GM23338 (cell line): ENCODE measurements around the gene ANXA3. TPM values are rescaled to one million over a fixed set of nuclear protein-coding genes. Genes with fewer than 3 reads are reported as not detected.
"Not testable (repeated sequence)": the region's sequence is repeated elsewhere in the genome, so short reads cannot be mapped to it uniquely, and the experiment has no call there.

Source experiments
- ATAC-seq: fragments of 200-7000 bp; cut with Tn5 transposase; 3 replicates; pipeline ENCODE4 v1.9.1; 2020
- DNase-seq: peaks from one replicate; pipeline ENCODE4 v3.0.0-alpha.2; 2015; ENCODE audit warnings: low spot score
- H2AFZ ChIP-seq: fragments of 200-600 bp; sonication (generic); 2 replicates; pipeline ENCODE4 v1.8.0; 2016; ENCODE audit warnings: antibody characterized with exemption, mild to moderate bottlenecking, moderate library complexity
- H3F3A ChIP-seq: fragments of 200-600 bp; sonication (generic); replicated peaks from 2 replicates; pipeline ENCODE4 v1.8.0; 2017; ENCODE audit warnings: antibody characterized with exemption, mixed run types, low read depth
- H3K27ac ChIP-seq: fragments of 200-600 bp; sonication (generic); 2 replicates; pipeline ENCODE4 v1.6.1; 2016; ENCODE audit warnings: low read depth
- H3K27me3 ChIP-seq: fragments of 200-600 bp; sonication (generic); 2 replicates; pipeline ENCODE4 v1.8.0; 2016; ENCODE audit warnings: mild to moderate bottlenecking, mixed run types, moderate library complexity; ENCODE audit not compliant: insufficient read depth
- H3K36me3 ChIP-seq: fragments of 200-600 bp; sonication (generic); 2 replicates; pipeline ENCODE4 v1.8.0; 2016; ENCODE audit warnings: mild to moderate bottlenecking; ENCODE audit not compliant: insufficient read depth
- H3K4me1 ChIP-seq: fragments of 200-600 bp; sonication (generic); 2 replicates; pipeline ENCODE4 v1.8.0; 2016; ENCODE audit warnings: mild to moderate bottlenecking, moderate library complexity; ENCODE audit not compliant: insufficient read depth
- H3K4me2 ChIP-seq: fragments of 200-600 bp; sonication (generic); 2 replicates; pipeline ENCODE4 v1.7.1; 2017; ENCODE audit warnings: mixed run types
- H3K4me3 ChIP-seq: fragments of 200-600 bp; sonication (generic); 2 replicates; pipeline ENCODE4 v1.6.1; 2016; ENCODE audit warnings: mixed run types
- H3K79me2 ChIP-seq: fragments of 200-600 bp; sonication (generic); replicated peaks from 2 replicates; pipeline ENCODE4 v1.8.0; 2017; ENCODE audit warnings: mild to moderate bottlenecking; ENCODE audit not compliant: insufficient read depth
- H3K9me2 ChIP-seq: fragments of 200-600 bp; sonication (generic); 2 replicates; pipeline ENCODE4 v1.8.0; 2017; ENCODE audit not compliant: insufficient read depth
- H4K20me1 ChIP-seq: fragments of 200-600 bp; sonication (generic); replicated peaks from 2 replicates; pipeline ENCODE4 v1.8.0; 2017; ENCODE audit warnings: mild to moderate bottlenecking; ENCODE audit not compliant: insufficient read depth
- H3K27ac Mint-ChIP-seq: 2 replicates; pipeline ENCODE4 v1.8.0; 2020; ENCODE audit warnings: inconsistent platforms, mild to moderate bottlenecking, moderate library complexity, mixed read lengths
- H3K27me3 Mint-ChIP-seq: 3 replicates; pipeline ENCODE4 v1.8.0; 2022; ENCODE audit warnings: low read depth, mild to moderate bottlenecking, moderate library complexity, mixed read lengths, inconsistent platforms; ENCODE audit not compliant: insufficient read depth, poor library complexity
- H3K36me3 Mint-ChIP-seq: 3 replicates; pipeline ENCODE4 v1.8.0; 2021; ENCODE audit warnings: low read depth, mild to moderate bottlenecking, inconsistent platforms, moderate library complexity, mixed read lengths
- H3K4me1 Mint-ChIP-seq: 3 replicates; pipeline ENCODE4 v1.8.0; 2020; ENCODE audit warnings: mild to moderate bottlenecking, inconsistent platforms, mixed read lengths
- H3K4me3 Mint-ChIP-seq: 3 replicates; pipeline ENCODE4 v1.8.0; 2021; ENCODE audit warnings: moderate library complexity, mild to moderate bottlenecking, inconsistent platforms, mixed read lengths
- H3K9me3 Mint-ChIP-seq: 3 replicates; pipeline ENCODE4 v1.8.0; 2020; ENCODE audit warnings: moderate library complexity, mild to moderate bottlenecking, inconsistent platforms, mixed read lengths
- JUNB ChIP-seq: IDR thresholded peaks from one replicate; pipeline ENCODE4 v1.6.1; 2016; ENCODE audit warnings: antibody characterized with exemption; ENCODE audit not compliant: unreplicated experiment
- NANOG ChIP-seq: IDR thresholded peaks from 2 replicates; pipeline ENCODE4 v1.6.1; 2016; ENCODE audit warnings: antibody characterized with exemption, borderline replicate concordance
- POLR2AphosphoS5 ChIP-seq: IDR thresholded peaks from 2 replicates; pipeline ENCODE4 v1.6.1; 2016; ENCODE audit warnings: antibody characterized with exemption, low read depth
- ZNF114 ChIP-seq: fragments of 250-450 bp; sonication (Bioruptor Pico); IDR thresholded peaks from 2 replicates; pipeline ENCODE4 v1.5.0; 2020; ENCODE audit warnings: mild to moderate bottlenecking, moderate library complexity
- ZNF331 ChIP-seq: fragments of 250-450 bp; sonication (Bioruptor Pico); IDR thresholded peaks from 2 replicates; pipeline ENCODE4 v1.5.0; 2020; ENCODE audit warnings: low read depth, mild to moderate bottlenecking, moderate library complexity
- polyA plus RNA-seq: library from polyadenylated mRNA; unstranded; fragments of >200 nt; fragmentation: Nextera tagmentation; extraction: Ambion mirVana; gene quantifications from 2 replicates; pipeline ENCODE4 v1.2.1, GENCODE V29; 2016
- total RNA-seq: library from RNA; depleted of rRNA; stranded (reverse); fragments of >200 nt; shearing (Covaris generic); gene quantifications from 2 replicates; pipeline ENCODE4 v1.2.3, GENCODE V29; 2014
- TF ChIP-seq, protein P1 (sequence below): fragments of 250-450 bp; sonication (Bioruptor Pico); IDR thresholded peaks from 2 replicates; pipeline ENCODE4 v1.5.0; 2020; ENCODE audit warnings: mild to moderate bottlenecking, moderate library complexity
- TF ChIP-seq, protein P2 (sequence below): IDR thresholded peaks from 2 replicates; pipeline ENCODE4 v1.6.1; 2016; ENCODE audit warnings: antibody characterized with exemption

ANXA3 gene
- total and polyA plus RNA-seq, 2 experiments from 2014 or later = 20.3 to 31.5 TPM

GRCh38 chr4:78551420-78552351, at the start of gene ANXA3 (continued):
- no peak for TF ChIP-seq JUNB

DNA sequence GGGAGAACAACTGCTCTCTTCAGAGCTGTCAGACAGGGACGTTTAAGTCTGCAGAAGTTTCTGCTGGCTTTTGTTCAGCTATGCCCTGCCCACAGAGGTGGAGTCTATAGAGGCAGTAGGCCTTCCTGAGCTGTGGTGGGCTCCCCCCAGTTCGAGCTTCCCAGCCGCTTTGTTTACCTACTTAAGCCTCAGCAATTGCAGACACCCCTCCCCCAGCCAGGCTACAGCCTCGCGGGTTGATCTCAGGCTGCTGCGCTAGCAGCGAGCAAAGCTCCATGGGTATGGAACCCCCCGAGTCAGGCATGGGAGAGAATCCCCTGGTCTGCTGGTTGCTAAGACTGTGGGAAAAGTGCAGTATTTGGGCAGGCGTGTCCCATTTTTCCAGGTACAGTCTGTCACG, 45.3 kb upstream of the ANXA3 start:
- not testable (repeated sequence) for H3F3A ChIP-seq, H3K27ac ChIP-seq, H3K4me1 ChIP-seq, H3K9me3 Mint-ChIP-seq, H4K20me1 ChIP-seq, H3K27me3 Mint-ChIP-seq, H3K27me3 ChIP-seq, H3K79me2 ChIP-seq, H3K4me3 ChIP-seq, H3K9me2 ChIP-seq, H3K4me3 Mint-ChIP-seq, H2AFZ ChIP-seq, H3K27ac Mint-ChIP-seq
- peaks cover 19% of the 10 kb centered on the region for H3K36me3 ChIP-seq
- peak; percentile 35 for DNase-seq
- ATAC-seq = peak; percentile 79
- peaks cover 11% of the 10 kb centered on the region for H3K4me1 Mint-ChIP-seq
- 0 out of 2 replicates have a peak overlapping the region, but pooled peaks have one; percentile 32 for H3K4me2 ChIP-seq
- H3K36me3 Mint-ChIP-seq = peaks cover 50% of the 10 kb centered on the region

DNA sequence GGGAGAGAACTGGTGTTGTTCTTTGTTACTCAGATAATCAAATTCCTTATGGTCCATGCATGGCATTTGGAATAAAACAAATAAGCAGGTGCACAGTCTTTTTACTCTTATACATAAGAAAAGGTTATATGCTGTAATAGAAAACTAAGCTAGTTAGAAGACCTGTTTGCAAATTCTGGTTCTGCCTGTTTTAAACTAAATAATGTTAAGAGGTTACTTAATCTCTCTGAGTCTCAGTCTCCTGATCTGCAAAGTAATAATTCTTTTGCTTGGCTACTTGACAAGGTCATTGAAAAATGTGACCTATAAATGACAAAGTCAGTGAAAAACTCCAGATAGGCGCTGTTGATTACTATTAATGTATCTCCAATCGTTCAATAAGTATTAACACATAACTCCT, 42.5 kb upstream of the ANXA3 start:
- H3K9me2 ChIP-seq = no peaks in the 10 kb centered on the region

DNA sequence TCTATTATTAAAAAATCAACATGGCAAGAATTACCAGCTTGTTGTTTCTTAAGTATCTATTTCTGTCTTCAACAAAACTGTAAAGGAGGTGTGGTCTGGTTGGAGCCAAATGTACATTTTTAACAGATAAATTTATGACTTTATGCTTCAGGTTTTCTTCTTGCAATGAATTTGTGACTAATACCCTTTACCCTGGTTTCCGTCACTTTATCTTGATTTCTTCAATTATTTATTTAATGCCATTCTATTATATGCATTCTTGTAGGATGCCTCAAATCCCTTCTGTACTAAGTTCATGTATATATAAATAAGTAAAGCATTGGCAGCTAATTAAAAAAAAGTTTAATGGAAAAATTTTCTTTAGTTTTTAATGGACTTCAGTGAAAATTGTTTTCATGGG, 41.5 kb upstream of the ANXA3 start:
- DNase-seq = no peak
- Histone ChIP-seq H3K36me3 (peaks cover 21% of the 10 kb centered on the region), H3K79me2 (no peaks in the 10 kb centered on the region), H3F3A (no peaks in the 10 kb centered on the region), H2AFZ (no peak overlapping the region), H3K4me3 (no peak overlapping the region), H3K9me2 (no peaks in the 10 kb centered on the region), H3K27me3 (no peaks in the 10 kb centered on the region), H3K4me1 (no peaks in the 10 kb centered on the region), H3K27ac (no peak overlapping the region), H3K4me2 (no peak overlapping the region), H4K20me1 (peaks cover 3% of the 10 kb centered on the region; the same call in 1 of the 2 replicates)
- Mint-ChIP-seq H3K9me3 (no peaks in the 10 kb centered on the region; the same call in 2 of the 3 replicates), H3K4me1 (peaks cover 11% of the 10 kb centered on the region), H3K4me3 (no peak overlapping the region), H3K36me3 (peaks cover 37% of the 10 kb centered on the region), H3K27me3 (no peaks in the 10 kb centered on the region), H3K27ac (no peak overlapping the region)
- ATAC-seq = no peak
- TF ChIP-seq ZNF114 = no peak
- TF ChIP-seq, protein P1, sequence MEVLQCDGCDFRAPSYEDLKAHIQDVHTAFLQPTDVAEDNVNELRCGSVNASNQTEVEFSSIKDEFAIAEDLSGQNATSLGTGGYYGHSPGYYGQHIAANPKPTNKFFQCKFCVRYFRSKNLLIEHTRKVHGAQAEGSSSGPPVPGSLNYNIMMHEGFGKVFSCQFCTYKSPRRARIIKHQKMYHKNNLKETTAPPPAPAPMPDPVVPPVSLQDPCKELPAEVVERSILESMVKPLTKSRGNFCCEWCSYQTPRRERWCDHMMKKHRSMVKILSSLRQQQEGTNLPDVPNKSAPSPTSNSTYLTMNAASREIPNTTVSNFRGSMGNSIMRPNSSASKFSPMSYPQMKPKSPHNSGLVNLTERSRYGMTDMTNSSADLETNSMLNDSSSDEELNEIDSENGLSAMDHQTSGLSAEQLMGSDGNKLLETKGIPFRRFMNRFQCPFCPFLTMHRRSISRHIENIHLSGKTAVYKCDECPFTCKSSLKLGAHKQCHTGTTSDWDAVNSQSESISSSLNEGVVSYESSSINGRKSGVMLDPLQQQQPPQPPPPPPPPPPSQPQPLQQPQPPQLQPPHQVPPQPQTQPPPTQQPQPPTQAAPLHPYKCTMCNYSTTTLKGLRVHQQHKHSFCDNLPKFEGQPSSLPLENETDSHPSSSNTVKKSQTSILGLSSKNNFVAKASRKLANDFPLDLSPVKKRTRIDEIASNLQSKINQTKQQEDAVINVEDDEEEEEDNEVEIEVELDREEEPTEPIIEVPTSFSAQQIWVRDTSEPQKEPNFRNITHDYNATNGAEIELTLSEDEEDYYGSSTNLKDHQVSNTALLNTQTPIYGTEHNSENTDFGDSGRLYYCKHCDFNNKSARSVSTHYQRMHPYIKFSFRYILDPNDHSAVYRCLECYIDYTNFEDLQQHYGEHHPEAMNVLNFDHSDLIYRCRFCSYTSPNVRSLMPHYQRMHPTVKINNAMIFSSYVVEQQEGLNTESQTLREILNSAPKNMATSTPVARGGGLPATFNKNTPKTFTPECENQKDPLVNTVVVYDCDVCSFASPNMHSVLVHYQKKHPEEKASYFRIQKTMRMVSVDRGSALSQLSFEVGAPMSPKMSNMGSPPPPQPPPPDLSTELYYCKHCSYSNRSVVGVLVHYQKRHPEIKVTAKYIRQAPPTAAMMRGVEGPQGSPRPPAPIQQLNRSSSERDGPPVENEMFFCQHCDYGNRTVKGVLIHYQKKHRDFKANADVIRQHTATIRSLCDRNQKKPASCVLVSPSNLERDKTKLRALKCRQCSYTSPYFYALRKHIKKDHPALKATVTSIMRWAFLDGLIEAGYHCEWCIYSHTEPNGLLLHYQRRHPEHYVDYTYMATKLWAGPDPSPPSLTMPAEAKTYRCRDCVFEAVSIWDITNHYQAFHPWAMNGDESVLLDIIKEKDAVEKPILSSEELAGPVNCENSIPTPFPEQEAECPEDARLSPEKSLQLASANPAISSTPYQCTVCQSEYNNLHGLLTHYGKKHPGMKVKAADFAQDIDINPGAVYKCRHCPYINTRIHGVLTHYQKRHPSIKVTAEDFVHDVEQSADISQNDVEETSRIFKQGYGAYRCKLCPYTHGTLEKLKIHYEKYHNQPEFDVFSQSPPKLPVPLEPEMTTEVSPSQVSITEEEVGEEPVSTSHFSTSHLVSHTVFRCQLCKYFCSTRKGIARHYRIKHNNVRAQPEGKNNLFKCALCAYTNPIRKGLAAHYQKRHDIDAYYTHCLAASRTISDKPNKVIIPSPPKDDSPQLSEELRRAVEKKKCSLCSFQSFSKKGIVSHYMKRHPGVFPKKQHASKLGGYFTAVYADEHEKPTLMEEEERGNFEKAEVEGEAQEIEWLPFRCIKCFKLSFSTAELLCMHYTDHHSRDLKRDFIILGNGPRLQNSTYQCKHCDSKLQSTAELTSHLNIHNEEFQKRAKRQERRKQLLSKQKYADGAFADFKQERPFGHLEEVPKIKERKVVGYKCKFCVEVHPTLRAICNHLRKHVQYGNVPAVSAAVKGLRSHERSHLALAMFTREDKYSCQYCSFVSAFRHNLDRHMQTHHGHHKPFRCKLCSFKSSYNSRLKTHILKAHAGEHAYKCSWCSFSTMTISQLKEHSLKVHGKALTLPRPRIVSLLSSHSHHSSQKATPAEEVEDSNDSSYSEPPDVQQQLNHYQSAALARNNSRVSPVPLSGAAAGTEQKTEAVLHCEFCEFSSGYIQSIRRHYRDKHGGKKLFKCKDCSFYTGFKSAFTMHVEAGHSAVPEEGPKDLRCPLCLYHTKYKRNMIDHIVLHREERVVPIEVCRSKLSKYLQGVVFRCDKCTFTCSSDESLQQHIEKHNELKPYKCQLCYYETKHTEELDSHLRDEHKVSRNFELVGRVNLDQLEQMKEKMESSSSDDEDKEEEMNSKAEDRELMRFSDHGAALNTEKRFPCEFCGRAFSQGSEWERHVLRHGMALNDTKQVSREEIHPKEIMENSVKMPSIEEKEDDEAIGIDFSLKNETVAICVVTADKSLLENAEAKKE (CRISPR knock-in tag) = no peak

More for the DNA sequence above, 42.5 kb upstream of the ANXA3 start:
- Mint-ChIP-seq H3K27me3 (no peaks in the 10 kb centered on the region), H3K27ac (no peak overlapping the region), H3K36me3 (peaks cover 37% of the 10 kb centered on the region), H3K4me3 (no peak overlapping the region), H3K4me1 (peaks cover 11% of the 10 kb centered on the region), H3K9me3 (no peaks in the 10 kb centered on the region; the same call in 2 of the 3 replicates)
- H3K79me2 ChIP-seq = no peaks in the 10 kb centered on the region
- DNase-seq (no peak), ATAC-seq (no peak)
- H3K27me3 ChIP-seq = no peaks in the 10 kb centered on the region
- H3K36me3 ChIP-seq = peaks cover 21% of the 10 kb centered on the region
- H2AFZ ChIP-seq = no peak overlapping the region
- no peaks in the 10 kb centered on the region for H3K4me1 ChIP-seq
- H3K4me2 ChIP-seq = no peak overlapping the region
- TF ChIP-seq ZNF331 (CRISPR knock-in tag) = no peak
- TF ChIP-seq NANOG = no peak
- no peak for TF ChIP-seq POLR2AphosphoS5
- TF ChIP-seq ZNF114 = no peak
- TF ChIP-seq, protein P2, sequence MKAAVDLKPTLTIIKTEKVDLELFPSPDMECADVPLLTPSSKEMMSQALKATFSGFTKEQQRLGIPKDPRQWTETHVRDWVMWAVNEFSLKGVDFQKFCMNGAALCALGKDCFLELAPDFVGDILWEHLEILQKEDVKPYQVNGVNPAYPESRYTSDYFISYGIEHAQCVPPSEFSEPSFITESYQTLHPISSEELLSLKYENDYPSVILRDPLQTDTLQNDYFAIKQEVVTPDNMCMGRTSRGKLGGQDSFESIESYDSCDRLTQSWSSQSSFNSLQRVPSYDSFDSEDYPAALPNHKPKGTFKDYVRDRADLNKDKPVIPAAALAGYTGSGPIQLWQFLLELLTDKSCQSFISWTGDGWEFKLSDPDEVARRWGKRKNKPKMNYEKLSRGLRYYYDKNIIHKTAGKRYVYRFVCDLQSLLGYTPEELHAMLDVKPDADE = no peak
- no peaks in the 10 kb centered on the region for H3F3A ChIP-seq
- H3K27ac ChIP-seq = no peak overlapping the region
- peaks cover 3% of the 10 kb centered on the region; the same call in 1 of the 2 replicates for H4K20me1 ChIP-seq
- no peak overlapping the region for H3K4me3 ChIP-seq
